Measurements from ENCODE around the gene CAMTA1. TPM values are rescaled to one million over a fixed set of nuclear protein-coding genes. Genes with fewer than 3 reads are reported as not detected.

Gene CAMTA1
- total RNA-seq, 1 experiment from 2014 or later = 82.2 TPM

- POLR2A ChIA-PET = no interaction called here
- H3K36me3 ChIP-seq (ENCODE audit: control insufficient read depth, insufficient read depth, low read length) = no peaks in the 10 kb centered on the region
- ATAC-seq (no peak), DNase-seq (ENCODE audit: low read depth, low spot score) (no peak)
- H3K27me3 ChIP-seq (ENCODE audit: control insufficient read depth, insufficient read depth, low read length) = no peaks in the 10 kb centered on the region
- no peak overlapping the region for H3K4me3 ChIP-seq (ENCODE audit: low read depth in 2 of 2, low read length in 2 of 2)
- H3K9me3 ChIP-seq (ENCODE audit: control insufficient read depth, insufficient read depth, low read depth, low read length) = no peaks in the 10 kb centered on the region
- H3K4me1 ChIP-seq (ENCODE audit: control insufficient read depth, insufficient read depth, low read length) = no peaks in the 10 kb centered on the region; the same call in 1 of the 2 replicates
- no TSS peak for BruUV-seq (replicated peaks)
- intact Hi-C loops (cut with micrococcal nuclease; ENCODE audit: unreplicated experiment) (no loop called here), in situ Hi-C loops (cut with HindIII; ENCODE audit: low pct_unique_long_range_greater_than_20kb, low sequenced_read_pairs) (no loop called here)
- H3K27ac ChIP-seq (ENCODE audit: low read length) = no peak overlapping the region
- CTCF ChIA-PET = no interaction called here
- TF ChIP-seq SIN3A (IDR thresholded peaks at IDR 0.05; ENCODE audit: borderline replicate concordance, insufficient read depth, low read depth, low read length) = no peak
- TF ChIP-seq CTCF (IDR thresholded peaks at IDR 0.05) = no peak
- TF ChIP-seq POLR2AphosphoS5 (IDR thresholded peaks at IDR 0.05; ENCODE audit: low read depth, low read length) = no peak
- no peak for TF ChIP-seq TCF7L2 (IDR thresholded peaks at IDR 0.05; ENCODE audit: low read depth, low read length)
- TF ChIP-seq REST (IDR thresholded peaks at IDR 0.05; ENCODE audit: insufficient read depth in 1 of 2, low read depth in 2 of 2, low read length in 1 of 2) = no peak
Observed at GRCh38 chr1:7049913-7050625, 264.8 kb downstream of the CAMTA1 start.

GRCh38 chr1:7050751-7051665, 265.8 kb downstream of the CAMTA1 start:
- in situ Hi-C loops (cut with HindIII; ENCODE audit: low pct_unique_long_range_greater_than_20kb, low sequenced_read_pairs) = no loop called here
- intact Hi-C loops (cut with micrococcal nuclease; ENCODE audit: unreplicated experiment) = no loop called here
- POLR2A ChIA-PET = no interaction called here
- ATAC-seq = no peak
- Histone ChIP-seq H3K36me3 (ENCODE audit: control insufficient read depth, insufficient read depth, low read length) (no peaks in the 10 kb centered on the region), H3K4me1 (ENCODE audit: control insufficient read depth, insufficient read depth, low read length) (no peaks in the 10 kb centered on the region; the same call in 1 of the 2 replicates), H3K9me3 (ENCODE audit: control insufficient read depth, insufficient read depth, low read depth, low read length) (no peaks in the 10 kb centered on the region), H3K27ac (ENCODE audit: low read length) (no peak overlapping the region), H3K27me3 (ENCODE audit: control insufficient read depth, insufficient read depth, low read length) (no peaks in the 10 kb centered on the region; the same call in 1 of the 2 replicates), H3K4me3 (ENCODE audit: low read depth in 2 of 2, low read length in 2 of 2) (no peak overlapping the region)
- CTCF ChIA-PET = no interaction called here
- TF ChIP-seq TCF7L2 (IDR thresholded peaks at IDR 0.05; ENCODE audit: low read depth, low read length) (no peak), REST (IDR thresholded peaks at IDR 0.05; ENCODE audit: insufficient read depth in 1 of 2, low read depth in 2 of 2, low read length in 1 of 2) (no peak), SIN3A (IDR thresholded peaks at IDR 0.05; ENCODE audit: borderline replicate concordance, insufficient read depth, low read depth, low read length) (no peak), POLR2AphosphoS5 (IDR thresholded peaks at IDR 0.05; ENCODE audit: low read depth, low read length) (no peak), CTCF (IDR thresholded peaks at IDR 0.05) (no peak)
- DNase-seq (ENCODE audit: low read depth, low spot score) = no peak
- no TSS peak for BruUV-seq (replicated peaks)
